ENCODE results near the gene EVX1.

Gene EVX1

GRCh38 chr7:27229448-27229847, 13.2 kb upstream of the EVX1 start:
- Histone ChIP-seq H3K4me1 (ENCODE audit: control insufficient read depth in 1 of 2, insufficient read depth in 2 of 2, low read length in 2 of 2) (no peaks in the 10 kb centered on the region), H3K27ac (ENCODE audit: low read depth, low read length) (no peak overlapping the region), H3K9ac (ENCODE audit: low read depth in 1 of 2, low read length in 2 of 2) (no peak overlapping the region), H3K9me3 (ENCODE audit: control insufficient read depth in 1 of 2, low read length in 2 of 2) (no peaks in the 10 kb centered on the region), H3K36me3 (ENCODE audit: control insufficient read depth in 1 of 2, insufficient read depth in 2 of 2, low read length in 2 of 2) (no peaks in the 10 kb centered on the region), H3K4me3 (ENCODE audit: low read depth in 1 of 2, low read length in 2 of 2) (no peak overlapping the region), H3K27me3 (ENCODE audit: control insufficient read depth in 1 of 2, insufficient read depth in 2 of 2, low read length in 2 of 2) (peaks cover 30 to 37% of the 10 kb centered on the region in 2 donors)

GRCh38 chr7:27235387-27236311, 7.0 kb upstream of the EVX1 start:
- peaks cover 0 to 12% of the 10 kb centered on the region in 2 donors for H3K4me1 ChIP-seq (ENCODE audit: control insufficient read depth in 1 of 2, insufficient read depth in 2 of 2, low read length in 2 of 2)
- peak overlapping the region; percentile 63 to 64 for H3K4me3 ChIP-seq (ENCODE audit: low read depth in 1 of 2, low read length in 2 of 2)
- peak overlapping the region in 1 of 2 donors; percentile 25 for H3K9ac ChIP-seq (ENCODE audit: low read depth in 1 of 2, low read length in 2 of 2)
- H3K27ac ChIP-seq (ENCODE audit: low read depth, low read length), result no peak overlapping the region
- no peaks in the 10 kb centered on the region for H3K36me3 ChIP-seq (ENCODE audit: control insufficient read depth in 1 of 2, insufficient read depth in 2 of 2, low read length in 2 of 2)
- peaks cover 54 to 55% of the 10 kb centered on the region in 2 donors for H3K27me3 ChIP-seq (ENCODE audit: control insufficient read depth in 1 of 2, insufficient read depth in 2 of 2, low read length in 2 of 2)
- H3K9me3 ChIP-seq (ENCODE audit: control insufficient read depth in 1 of 2, low read length in 2 of 2), result no peaks in the 10 kb centered on the region

- peaks cover 76% of the 10 kb centered on the region in 2 donors for H3K27me3 ChIP-seq (ENCODE audit: control insufficient read depth in 1 of 2, insufficient read depth in 2 of 2, low read length in 2 of 2)
- H3K9me3 ChIP-seq (ENCODE audit: control insufficient read depth in 1 of 2, low read length in 2 of 2), result no peaks in the 10 kb centered on the region
- H3K36me3 ChIP-seq (ENCODE audit: control insufficient read depth in 1 of 2, insufficient read depth in 2 of 2, low read length in 2 of 2), result no peaks in the 10 kb centered on the region
- no peak overlapping the region for H3K4me3 ChIP-seq (ENCODE audit: low read depth in 1 of 2, low read length in 2 of 2)
- no peak overlapping the region for H3K27ac ChIP-seq (ENCODE audit: low read depth, low read length)
- peaks cover 0 to 15% of the 10 kb centered on the region in 2 donors for H3K4me1 ChIP-seq (ENCODE audit: control insufficient read depth in 1 of 2, insufficient read depth in 2 of 2, low read length in 2 of 2)
- no peak overlapping the region for H3K9ac ChIP-seq (ENCODE audit: low read depth in 1 of 2, low read length in 2 of 2)
These were observed 4.8 kb upstream of the EVX1 start for GRCh38 chr7:27237735-27238334.

GRCh38 chr7:27238979-27239386, 3.6 kb upstream of the EVX1 start:
- Histone ChIP-seq H3K9ac (ENCODE audit: low read depth in 1 of 2, low read length in 2 of 2) (no peak overlapping the region), H3K36me3 (ENCODE audit: control insufficient read depth in 1 of 2, insufficient read depth in 2 of 2, low read length in 2 of 2) (no peaks in the 10 kb centered on the region), H3K27ac (ENCODE audit: low read depth, low read length) (no peak overlapping the region), H3K9me3 (ENCODE audit: control insufficient read depth in 1 of 2, low read length in 2 of 2) (no peaks in the 10 kb centered on the region), H3K4me3 (ENCODE audit: low read depth in 1 of 2, low read length in 2 of 2) (no peak overlapping the region), H3K27me3 (ENCODE audit: control insufficient read depth in 1 of 2, insufficient read depth in 2 of 2, low read length in 2 of 2) (peaks cover 83 to 88% of the 10 kb centered on the region in 2 donors), H3K4me1 (ENCODE audit: control insufficient read depth in 1 of 2, insufficient read depth in 2 of 2, low read length in 2 of 2) (peaks cover 0 to 15% of the 10 kb centered on the region in 2 donors)

- Histone ChIP-seq H3K27ac (ENCODE audit: low read depth, low read length) (no peak overlapping the region), H3K9me3 (ENCODE audit: control insufficient read depth in 1 of 2, low read length in 2 of 2) (no peaks in the 10 kb centered on the region), H3K4me3 (ENCODE audit: low read depth in 1 of 2, low read length in 2 of 2) (no peak overlapping the region), H3K4me1 (ENCODE audit: control insufficient read depth in 1 of 2, insufficient read depth in 2 of 2, low read length in 2 of 2) (peaks cover 0 to 15% of the 10 kb centered on the region in 2 donors), H3K9ac (ENCODE audit: low read depth in 1 of 2, low read length in 2 of 2) (no peak overlapping the region), H3K36me3 (ENCODE audit: control insufficient read depth in 1 of 2, insufficient read depth in 2 of 2, low read length in 2 of 2) (no peaks in the 10 kb centered on the region), H3K27me3 (ENCODE audit: control insufficient read depth in 1 of 2, insufficient read depth in 2 of 2, low read length in 2 of 2) (peaks cover 84 to 93% of the 10 kb centered on the region in 2 donors)
These were observed 3.1 kb upstream of the EVX1 start for GRCh38 chr7:27239387-27240014.

GRCh38 chr7:27240015-27240731, 2.4 kb upstream of the EVX1 start:
- Histone ChIP-seq H3K9ac (ENCODE audit: low read depth in 1 of 2, low read length in 2 of 2) (no peak overlapping the region), H3K27me3 (ENCODE audit: control insufficient read depth in 1 of 2, insufficient read depth in 2 of 2, low read length in 2 of 2) (peaks cover 88 to 96% of the 10 kb centered on the region in 2 donors), H3K4me1 (ENCODE audit: control insufficient read depth in 1 of 2, insufficient read depth in 2 of 2, low read length in 2 of 2) (peaks cover under 1 to 15% of the 10 kb centered on the region in 2 donors), H3K27ac (ENCODE audit: low read depth, low read length) (no peak overlapping the region), H3K36me3 (ENCODE audit: control insufficient read depth in 1 of 2, insufficient read depth in 2 of 2, low read length in 2 of 2) (no peaks in the 10 kb centered on the region), H3K9me3 (ENCODE audit: control insufficient read depth in 1 of 2, low read length in 2 of 2) (no peaks in the 10 kb centered on the region), H3K4me3 (ENCODE audit: low read depth in 1 of 2, low read length in 2 of 2) (no peak overlapping the region)

GRCh38 chr7:27241189-27242056, 1.2 kb upstream of the EVX1 start:
- Histone ChIP-seq H3K9ac (ENCODE audit: low read depth in 1 of 2, low read length in 2 of 2) (no peak overlapping the region), H3K27ac (ENCODE audit: low read depth, low read length) (no peak overlapping the region), H3K4me1 (ENCODE audit: control insufficient read depth in 1 of 2, insufficient read depth in 2 of 2, low read length in 2 of 2) (peaks cover 6 to 8% of the 10 kb centered on the region in 2 donors), H3K27me3 (ENCODE audit: control insufficient read depth in 1 of 2, insufficient read depth in 2 of 2, low read length in 2 of 2) (peaks cover 90 to 97% of the 10 kb centered on the region in 2 donors), H3K9me3 (ENCODE audit: control insufficient read depth in 1 of 2, low read length in 2 of 2) (no peaks in the 10 kb centered on the region), H3K36me3 (ENCODE audit: control insufficient read depth in 1 of 2, insufficient read depth in 2 of 2, low read length in 2 of 2) (no peaks in the 10 kb centered on the region), H3K4me3 (ENCODE audit: low read depth in 1 of 2, low read length in 2 of 2) (no peak overlapping the region)

GRCh38 chr7:27242154-27242553, 448 bp upstream of the EVX1 start:
- Histone ChIP-seq H3K36me3 (ENCODE audit: control insufficient read depth in 1 of 2, insufficient read depth in 2 of 2, low read length in 2 of 2) (no peaks in the 10 kb centered on the region), H3K9me3 (ENCODE audit: control insufficient read depth in 1 of 2, low read length in 2 of 2) (no peaks in the 10 kb centered on the region), H3K9ac (ENCODE audit: low read depth in 1 of 2, low read length in 2 of 2) (no peak overlapping the region), H3K27ac (ENCODE audit: low read depth, low read length) (no peak overlapping the region), H3K27me3 (ENCODE audit: control insufficient read depth in 1 of 2, insufficient read depth in 2 of 2, low read length in 2 of 2) (peaks cover 91 to 97% of the 10 kb centered on the region in 2 donors), H3K4me3 (ENCODE audit: low read depth in 1 of 2, low read length in 2 of 2) (no peak overlapping the region), H3K4me1 (ENCODE audit: control insufficient read depth in 1 of 2, insufficient read depth in 2 of 2, low read length in 2 of 2) (peaks cover 6 to 8% of the 10 kb centered on the region in 2 donors)
